ENCODE data around the gene CAPN5. TPM values are rescaled to one million over a fixed set of nuclear protein-coding genes. Genes with fewer than 3 reads are reported as not detected.

Gene CAPN5
- polyA plus RNA-seq, 3 donors: 0.28 to 0.83 (median 0.62) TPM

DNA sequence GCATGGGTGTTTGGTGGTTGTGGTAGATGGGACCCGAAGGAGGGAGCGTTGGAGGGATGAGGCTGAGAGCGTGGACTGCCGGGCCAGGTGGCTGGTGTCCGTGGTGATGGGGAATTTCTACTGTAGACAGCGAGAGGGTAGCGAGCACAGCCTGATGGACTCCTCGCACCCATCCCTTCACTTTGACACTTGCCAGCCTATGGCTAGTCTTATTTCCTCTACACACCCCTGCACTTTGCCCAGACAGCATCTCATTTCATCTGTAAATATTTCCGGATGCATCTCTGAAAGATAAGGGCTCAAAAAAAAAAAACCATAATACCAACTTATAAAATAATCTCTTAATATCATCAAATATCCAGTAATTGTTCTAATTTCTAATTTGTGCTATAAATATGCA lies 41.7 kb downstream of the CAPN5 start:
- H3K4me2 ChIP-seq (replicated peaks; ENCODE audit: extremely low read depth, low read length, poor library complexity, severe bottlenecking): no peak overlapping the region
- WGBS (ENCODE audit: insufficient coverage): no CpG with 5 or more reads among the region's 9 CpGs

DNA sequence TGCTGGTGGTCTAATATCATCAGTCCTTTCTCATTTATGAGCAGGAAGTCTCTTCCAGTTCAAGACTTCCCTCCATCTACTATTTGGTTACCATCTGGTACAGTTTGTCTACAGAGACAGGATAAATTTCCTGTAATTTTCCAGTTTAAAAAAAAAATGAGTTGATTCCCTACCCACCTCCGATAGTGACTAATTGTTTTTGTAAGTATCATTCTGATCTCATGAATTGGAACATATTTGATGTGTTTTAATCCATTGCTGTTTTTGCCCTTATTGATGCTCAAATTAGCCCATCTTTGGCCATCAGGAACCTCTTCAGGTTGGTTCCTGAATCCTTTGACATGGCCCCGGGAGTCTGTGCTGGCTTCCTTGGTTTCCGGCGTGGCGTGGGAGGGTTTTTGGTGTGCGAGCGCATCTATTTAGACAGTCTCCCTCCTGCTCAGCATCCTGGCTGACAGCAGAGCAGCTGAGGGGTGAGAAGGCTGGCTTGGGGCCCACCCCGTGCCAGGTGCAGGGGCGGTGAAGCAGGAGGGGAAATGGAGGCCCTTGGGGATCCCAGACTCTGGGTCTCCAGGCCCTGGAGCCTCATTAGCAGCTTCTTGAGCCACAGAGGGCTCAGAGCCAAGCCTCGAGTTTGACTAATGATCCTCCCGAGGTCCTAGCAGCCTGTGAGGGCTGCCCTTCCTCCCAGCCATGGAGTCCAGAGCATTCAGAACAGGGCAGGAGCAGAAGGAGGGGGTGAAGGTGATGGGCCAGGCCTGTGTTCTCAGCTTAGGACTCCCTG lies 42.7 kb downstream of the CAPN5 start:
- H3K36me3 ChIP-seq (replicated peaks in 1 of 2; ENCODE audit: control insufficient read depth in 1 of 2, insufficient read depth in 2 of 2, low read length in 2 of 2): no peaks in the 10 kb centered on the region
- H2AFZ ChIP-seq (ENCODE audit: insufficient read depth, low read depth, low read length, poor library complexity, severe bottlenecking): no peak overlapping the region
- Mint-ChIP-seq H3K27me3 (ENCODE audit: low read depth in 3 of 3) (peaks cover 3 to 8% (median 3%) of the 10 kb centered on the region in 3 donors), H3K36me3 (no peaks in the 10 kb centered on the region), H3K27ac (no peak overlapping the region), H3K4me1 (peaks cover 11% of the 10 kb centered on the region), H3K4me3 (no peak overlapping the region), H3K9me3 (no peaks in the 10 kb centered on the region)
- no peak overlapping the region for H3K9ac ChIP-seq (ENCODE audit: insufficient read depth, low read length, poor library complexity, severe bottlenecking)
- no peak for DNase-seq
- no peaks in the 10 kb centered on the region for H3K4me1 ChIP-seq (ENCODE audit: control insufficient read depth in 1 of 2, insufficient read depth in 2 of 2, low read length in 2 of 2)
- no peaks in the 10 kb centered on the region for H3K79me2 ChIP-seq (ENCODE audit: insufficient read depth, low read length)
- whole genome bisulfite sequencing (ENCODE audit: insufficient coverage): 63% methylated on average over 3 of the region's 11 CpGs
- H3K9me3 ChIP-seq (replicated peaks in 1 of 2; ENCODE audit: control insufficient read depth in 1 of 2, insufficient read depth in 1 of 2, low read length in 2 of 2): no peaks in the 10 kb centered on the region
- intact Hi-C loops (cut with micrococcal nuclease): no loop called here
- H3K4me2 ChIP-seq (replicated peaks; ENCODE audit: extremely low read depth, low read length, poor library complexity, severe bottlenecking): no peak overlapping the region
- no peaks in the 10 kb centered on the region for H3K27me3 ChIP-seq (ENCODE audit: control insufficient read depth in 2 of 2, insufficient read depth in 2 of 2, low read length in 2 of 2)
- no peaks in the 10 kb centered on the region for H4K20me1 ChIP-seq (ENCODE audit: insufficient read depth, low read length)
- no peak overlapping the region for H3K27ac ChIP-seq (ENCODE audit: low read depth in 1 of 2, low read length in 2 of 2)
- H3K4me3 ChIP-seq (replicated peaks in 1 of 3; ENCODE audit: low read depth in 2 of 3, low read length in 3 of 3): no peak overlapping the region
- TF ChIP-seq, protein P1, sequence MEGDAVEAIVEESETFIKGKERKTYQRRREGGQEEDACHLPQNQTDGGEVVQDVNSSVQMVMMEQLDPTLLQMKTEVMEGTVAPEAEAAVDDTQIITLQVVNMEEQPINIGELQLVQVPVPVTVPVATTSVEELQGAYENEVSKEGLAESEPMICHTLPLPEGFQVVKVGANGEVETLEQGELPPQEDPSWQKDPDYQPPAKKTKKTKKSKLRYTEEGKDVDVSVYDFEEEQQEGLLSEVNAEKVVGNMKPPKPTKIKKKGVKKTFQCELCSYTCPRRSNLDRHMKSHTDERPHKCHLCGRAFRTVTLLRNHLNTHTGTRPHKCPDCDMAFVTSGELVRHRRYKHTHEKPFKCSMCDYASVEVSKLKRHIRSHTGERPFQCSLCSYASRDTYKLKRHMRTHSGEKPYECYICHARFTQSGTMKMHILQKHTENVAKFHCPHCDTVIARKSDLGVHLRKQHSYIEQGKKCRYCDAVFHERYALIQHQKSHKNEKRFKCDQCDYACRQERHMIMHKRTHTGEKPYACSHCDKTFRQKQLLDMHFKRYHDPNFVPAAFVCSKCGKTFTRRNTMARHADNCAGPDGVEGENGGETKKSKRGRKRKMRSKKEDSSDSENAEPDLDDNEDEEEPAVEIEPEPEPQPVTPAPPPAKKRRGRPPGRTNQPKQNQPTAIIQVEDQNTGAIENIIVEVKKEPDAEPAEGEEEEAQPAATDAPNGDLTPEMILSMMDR (IDR thresholded peaks at IDR 0.05): no peak

More for the DNA sequence above, 41.7 kb downstream of the CAPN5 start:
- Histone ChIP-seq H3K9ac (ENCODE audit: insufficient read depth, low read length, poor library complexity, severe bottlenecking) (no peak overlapping the region), H3K27me3 (ENCODE audit: control insufficient read depth in 2 of 2, insufficient read depth in 2 of 2, low read length in 2 of 2) (no peaks in the 10 kb centered on the region), H3K36me3 (replicated peaks in 1 of 2; ENCODE audit: control insufficient read depth in 1 of 2, insufficient read depth in 2 of 2, low read length in 2 of 2) (no peaks in the 10 kb centered on the region), H2AFZ (ENCODE audit: insufficient read depth, low read depth, low read length, poor library complexity, severe bottlenecking) (no peak overlapping the region), H3K9me3 (replicated peaks in 1 of 2; ENCODE audit: control insufficient read depth in 1 of 2, insufficient read depth in 1 of 2, low read length in 2 of 2) (no peaks in the 10 kb centered on the region), H4K20me1 (ENCODE audit: insufficient read depth, low read length) (no peaks in the 10 kb centered on the region), H3K79me2 (ENCODE audit: insufficient read depth, low read length) (no peaks in the 10 kb centered on the region), H3K27ac (ENCODE audit: low read depth in 1 of 2, low read length in 2 of 2) (no peak overlapping the region), H3K4me1 (ENCODE audit: control insufficient read depth in 1 of 2, insufficient read depth in 2 of 2, low read length in 2 of 2) (no peaks in the 10 kb centered on the region), H3K4me3 (replicated peaks in 1 of 3; ENCODE audit: low read depth in 2 of 3, low read length in 3 of 3) (no peak overlapping the region)
- intact Hi-C loops (cut with micrococcal nuclease): no loop called here
- no peaks in the 10 kb centered on the region for H3K36me3 Mint-ChIP-seq
- H3K27ac Mint-ChIP-seq: peak overlapping the region in 1 of 7 donors; percentile 12
- peaks cover 3 to 8% (median 3%) of the 10 kb centered on the region in 3 donors for H3K27me3 Mint-ChIP-seq (ENCODE audit: low read depth in 3 of 3)
- no peak overlapping the region for H3K4me3 Mint-ChIP-seq
- peaks cover 10% of the 10 kb centered on the region for H3K4me1 Mint-ChIP-seq
- TF ChIP-seq, protein P1 (IDR thresholded peaks at IDR 0.05): no peak
- DNase-seq: no peak
- H3K9me3 Mint-ChIP-seq: no peaks in the 10 kb centered on the region
